Neuron (in vitro differentiated cells): ENCODE measurements around the gene ATF4.

ENCODE experiments used
- H2AFZ ChIP-seq: one replicate; pipeline ENCODE4 v1.6.1; 2013; ENCODE audit warnings: low read depth, mild to moderate bottlenecking, inconsistent platforms, low read length, moderate library complexity
- H3K27me3 ChIP-seq: one replicate; pipeline ENCODE4 v1.6.1; 2013; ENCODE audit warnings: low read length; ENCODE audit not compliant: insufficient read depth
- H3K36me3 ChIP-seq: one replicate; pipeline ENCODE4 v1.6.1; 2013; ENCODE audit warnings: low read length; ENCODE audit not compliant: insufficient read depth
- H3K4me1 ChIP-seq: one replicate; pipeline ENCODE4 v1.6.1; 2013; ENCODE audit warnings: low read length; ENCODE audit not compliant: insufficient read depth
- H3K4me3 ChIP-seq: 2 replicates; pipeline ENCODE4 v1.5.1; 2013; ENCODE audit warnings: mild to moderate bottlenecking, low read length, moderate library complexity
- H3K9me3 ChIP-seq: one replicate; pipeline ENCODE4 v1.6.1; 2013; ENCODE audit warnings: low read length

The ATF4 gene

DNA sequence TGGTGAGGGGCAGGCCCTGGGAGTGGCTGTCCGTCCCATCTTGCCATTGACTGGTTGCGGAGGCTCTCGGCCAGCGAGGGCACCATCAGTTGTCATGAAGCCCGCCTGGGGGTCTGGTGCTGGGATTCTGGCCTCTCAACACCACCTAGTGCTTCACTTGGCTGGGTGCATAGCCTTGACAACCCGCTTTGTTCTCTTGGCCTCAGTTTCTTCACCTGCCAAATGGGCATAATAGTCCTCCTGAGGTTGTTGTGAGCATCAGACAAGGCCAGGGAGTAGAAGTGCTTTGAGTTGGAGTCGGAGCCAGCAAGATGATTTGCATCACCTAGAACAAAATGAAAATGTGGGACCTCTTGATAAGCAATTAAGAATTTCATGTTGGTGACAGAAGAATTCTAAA, 48.7 kb downstream of the ATF4 start:
- H2AFZ ChIP-seq = no peak overlapping the region
- no peaks in the 10 kb centered on the region for H3K4me1 ChIP-seq
- no peaks in the 10 kb centered on the region for H3K36me3 ChIP-seq
- no peaks in the 10 kb centered on the region for H3K9me3 ChIP-seq
- H3K27me3 ChIP-seq = peaks cover 9% of the 10 kb centered on the region
- H3K4me3 ChIP-seq = no peak overlapping the region

DNA sequence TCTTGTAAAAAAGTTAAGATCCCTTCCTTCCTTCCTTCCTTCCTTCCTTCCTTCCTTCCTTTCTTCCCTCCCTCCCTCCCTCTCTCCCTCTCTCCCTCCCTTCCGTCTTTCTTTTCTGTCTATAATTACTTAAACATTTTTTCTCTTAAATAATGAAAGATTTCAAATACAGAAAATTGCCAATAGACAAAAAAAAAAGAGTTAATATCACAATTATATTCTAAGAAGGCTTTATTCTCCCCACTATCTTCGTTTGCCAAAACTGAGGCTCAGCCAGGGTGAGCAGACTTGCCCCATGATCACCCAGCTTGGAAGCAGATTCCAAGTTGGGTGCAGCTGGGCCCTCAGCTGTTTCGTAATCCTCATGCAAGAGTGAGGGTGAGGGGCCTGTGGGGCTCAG, 49.9 kb downstream of the ATF4 start:
- Histone ChIP-seq H3K4me3 (no peak overlapping the region), H3K36me3 (no peaks in the 10 kb centered on the region), H3K4me1 (no peaks in the 10 kb centered on the region), H3K27me3 (peaks cover 18% of the 10 kb centered on the region), H2AFZ (no peak overlapping the region), H3K9me3 (no peaks in the 10 kb centered on the region)

DNA sequence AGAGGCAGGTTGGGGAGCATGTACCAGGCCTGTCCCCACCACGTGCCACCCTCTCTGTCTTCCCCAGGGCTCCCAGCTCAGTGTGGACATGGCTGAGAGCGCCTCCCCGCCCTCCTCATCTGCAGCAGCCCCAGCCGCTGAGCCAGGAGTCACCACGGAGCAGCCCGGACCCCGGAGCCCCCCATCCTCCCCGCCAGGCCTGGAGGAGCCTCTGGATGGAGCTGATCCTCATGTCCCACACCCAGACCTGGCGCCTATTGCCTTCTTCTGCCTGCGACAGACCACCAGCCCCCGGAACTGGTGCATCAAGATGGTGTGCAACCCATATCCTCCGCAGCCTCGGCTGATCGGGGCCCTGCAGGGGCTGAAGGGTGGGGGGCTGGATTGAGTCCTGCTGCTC, 50.3 kb downstream of the ATF4 start, which contains the start of gene CACNA1I:
Gene CACNA1I (plus strand): TSS at position 89 of the 400 bp plus-strand sequence. CDS start 0 bp downstream, at position 89.
- no peak within 1 kb of the TSS for H2AFZ ChIP-seq
- no peak within 1 kb of the TSS for H3K4me3 ChIP-seq
- H3K9me3 ChIP-seq = no peaks in the 10 kb centered on the region
- H3K4me1 ChIP-seq = no peaks in the 10 kb centered on the region
- H3K27me3 ChIP-seq = peaks cover 19% of the 10 kb centered on the region
- no peaks in the 10 kb centered on the region for H3K36me3 ChIP-seq

DNA sequence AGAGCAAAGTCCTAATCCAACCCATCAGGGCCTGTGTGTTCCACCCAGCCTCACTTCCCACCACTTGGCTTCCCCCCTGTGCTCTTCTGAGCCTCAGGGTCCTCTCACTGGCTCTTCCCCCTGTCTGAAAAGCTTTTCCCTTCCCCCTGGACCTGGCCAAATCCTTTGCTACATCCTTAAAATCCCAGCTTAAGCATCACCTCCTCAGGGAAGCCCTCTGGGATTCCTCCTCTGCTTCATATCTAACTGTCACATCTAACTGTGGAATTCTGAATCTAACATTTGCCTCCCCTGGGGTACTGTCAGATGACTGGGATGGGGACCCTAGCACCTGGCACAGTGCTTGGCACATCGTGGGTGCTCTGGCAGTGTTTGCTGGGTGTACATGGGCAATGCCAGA, 51.2 kb downstream of the ATF4 start:
- Histone ChIP-seq H3K36me3 (no peaks in the 10 kb centered on the region), H2AFZ (no peak overlapping the region), H3K4me3 (no peak overlapping the region), H3K4me1 (no peaks in the 10 kb centered on the region), H3K9me3 (no peaks in the 10 kb centered on the region), H3K27me3 (peaks cover 19% of the 10 kb centered on the region)
